HepG2 (cell line): ENCODE measurements around the gene ZNF490. TPM values are rescaled to one million over a fixed set of nuclear protein-coding genes. Genes with fewer than 3 reads are reported as not detected.

ENCODE experiments used
- BRCA1 ChIP-seq: sonication (generic); formaldehyde crosslinking; IDR thresholded peaks from 2 replicates; pipeline ENCODE4 v1.4.0; 2020; ENCODE audit warnings: missing genetic modification reagents
- DPF2 ChIP-seq: sonication (generic); formaldehyde crosslinking; IDR thresholded peaks from 2 replicates; pipeline ENCODE4 v1.4.0; 2020; ENCODE audit warnings: mild to moderate bottlenecking, low read depth, missing genetic modification reagents, borderline replicate concordance
- EEA1 ChIP-seq: sonication (generic); formaldehyde crosslinking; IDR thresholded peaks from 2 replicates; pipeline ENCODE4 v1.5.1; 2020; ENCODE audit warnings: mild to moderate bottlenecking, missing genetic modification reagents, borderline replicate concordance
- GATAD2A ChIP-seq: IDR thresholded peaks from 2 replicates; pipeline ENCODE4 v1.6.1; 2016
- KLF12 ChIP-seq: sonication (generic); formaldehyde crosslinking; IDR thresholded peaks from 2 replicates; pipeline ENCODE4 v1.4.0; 2020; ENCODE audit warnings: missing genetic modification reagents, borderline replicate concordance
- KLF13 ChIP-seq: sonication (generic); formaldehyde crosslinking; IDR thresholded peaks from 2 replicates; pipeline ENCODE4 v1.4.0; 2020; ENCODE audit warnings: mild to moderate bottlenecking, missing genetic modification reagents
- KMT2A ChIP-seq: sonication (generic); formaldehyde crosslinking; IDR thresholded peaks from 2 replicates; pipeline ENCODE4 v1.4.0; 2020; ENCODE audit warnings: missing genetic modification reagents
- LCORL ChIP-seq, 2 experiments: fragments of 450-650 bp in 1 of 2; sonication (generic) in 1 of 2; formaldehyde crosslinking in 1 of 2; IDR thresholded peaks; 2 replicates each; pipeline versions ENCODE4 v1.5.0 to v1.6.1; 2017 to 2020; ENCODE audit warnings: antibody characterized with exemption in 1 of 2, missing genetic modification reagents in 1 of 2
- NPAS2 ChIP-seq: sonication (generic); formaldehyde crosslinking; IDR thresholded peaks from 2 replicates; pipeline ENCODE4 v1.8.0; 2022; ENCODE audit warnings: mild to moderate bottlenecking, missing genetic modification reagents, borderline replicate concordance
- RBFOX2 ChIP-seq: fragments of 200-400 bp; formaldehyde crosslinking; IDR thresholded peaks from 2 replicates; pipeline ENCODE4 v1.6.1; 2017; ENCODE audit warnings: low read depth, mild to moderate bottlenecking, low read length
- RBM22 ChIP-seq: fragments of 200-400 bp; formaldehyde crosslinking; optimal IDR thresholded peaks from 2 replicates; pipeline ENCODE3; 2017; ENCODE audit warnings: mild to moderate bottlenecking, low read length, moderate library complexity
- RCOR2 ChIP-seq: IDR thresholded peaks from 2 replicates; pipeline ENCODE4 v1.6.1; 2016; ENCODE audit warnings: missing biosample characterization, missing genetic modification reagents
- RELA ChIP-seq: sonication (generic); formaldehyde crosslinking; IDR thresholded peaks from 2 replicates; pipeline ENCODE4 v1.4.0; 2020; ENCODE audit warnings: missing genetic modification reagents
- SP140L ChIP-seq: sonication (generic); formaldehyde crosslinking; IDR thresholded peaks from 2 replicates; pipeline ENCODE4 v1.4.0; 2020; ENCODE audit warnings: missing genetic modification reagents, borderline replicate concordance
- YEATS4 ChIP-seq: sonication (generic); formaldehyde crosslinking; IDR thresholded peaks from 2 replicates; pipeline ENCODE4 v1.4.0; 2020; ENCODE audit warnings: missing genetic modification reagents, borderline replicate concordance
- ZFP1 ChIP-seq: IDR thresholded peaks from 2 replicates; pipeline ENCODE4 v1.6.1; 2016
- ZFP82 ChIP-seq: sonication (generic); formaldehyde crosslinking; IDR thresholded peaks from 2 replicates; pipeline ENCODE4 v1.5.1; 2020; ENCODE audit warnings: mild to moderate bottlenecking, missing genetic modification reagents, borderline replicate concordance
- ZNF446 ChIP-seq: sonication (generic); formaldehyde crosslinking; IDR thresholded peaks from 2 replicates; pipeline ENCODE4 v1.5.0; 2020; ENCODE audit warnings: mild to moderate bottlenecking, missing genetic modification reagents
- ZNF652 ChIP-seq: IDR thresholded peaks from 2 replicates; pipeline ENCODE4 v1.6.1; 2016; ENCODE audit warnings: low read depth, borderline replicate concordance
- ZNF660 ChIP-seq: sonication (generic); formaldehyde crosslinking; IDR thresholded peaks from 2 replicates; pipeline ENCODE4 v1.5.1; 2020; ENCODE audit warnings: mild to moderate bottlenecking, low read depth, missing genetic modification reagents, borderline replicate concordance
- ZNF775 ChIP-seq: sonication (generic); formaldehyde crosslinking; IDR thresholded peaks from 2 replicates; pipeline ENCODE4 v1.4.0; 2020; ENCODE audit warnings: missing genetic modification reagents, mild to moderate bottlenecking, moderate library complexity, borderline replicate concordance
- polyA plus RNA-seq, 8 experiments: library from polyadenylated mRNA; depleted of rRNA in 3 of 8; stranded (reverse) in 7 of 8; unstranded in 1 of 8; fragments of >200 nt; fragmentation: Illumina TruSeq in 4 of 8; extraction: Trizol in 4 of 8; gene quantifications; 2 replicates each; pipeline versions ENCODE4 v1.2.1 to v1.2.3, GENCODE V29; 2011 to 2016; ENCODE audit warnings: low read depth in 4 of 8, missing spikeins in 1 of 8, mixed read lengths in 1 of 8; ENCODE audit not compliant: insufficient read depth in 1 of 8
- total RNA-seq, 5 experiments: library from RNA; depleted of rRNA; stranded (reverse); fragments of >200 nt; fragmentation: Illumina TruSeq; extraction: Trizol; gene quantifications; 2 replicates each; pipeline ENCODE4 v1.2.3, GENCODE V29; 2016; ENCODE audit warnings: low read depth in 1 of 5
- TF ChIP-seq, protein P1 (sequence below), 2 experiments: fragments of 450-650 bp in 1 of 2; sonication (generic) in 1 of 2; formaldehyde crosslinking in 1 of 2; IDR thresholded peaks; 2 replicates each; pipeline versions ENCODE4 v1.6.1 to v1.8.0; 2016 to 2022; ENCODE audit warnings: antibody characterized with exemption in 1 of 2, mild to moderate bottlenecking in 1 of 2, missing genetic modification reagents in 1 of 2

Gene ZNF490
- total and polyA plus RNA-seq, 2 of the 13 experiments (the other 11 are each of a cell fraction or from before 2014, with no cell fraction given): 1.3 to 2.9 TPM

DNA sequence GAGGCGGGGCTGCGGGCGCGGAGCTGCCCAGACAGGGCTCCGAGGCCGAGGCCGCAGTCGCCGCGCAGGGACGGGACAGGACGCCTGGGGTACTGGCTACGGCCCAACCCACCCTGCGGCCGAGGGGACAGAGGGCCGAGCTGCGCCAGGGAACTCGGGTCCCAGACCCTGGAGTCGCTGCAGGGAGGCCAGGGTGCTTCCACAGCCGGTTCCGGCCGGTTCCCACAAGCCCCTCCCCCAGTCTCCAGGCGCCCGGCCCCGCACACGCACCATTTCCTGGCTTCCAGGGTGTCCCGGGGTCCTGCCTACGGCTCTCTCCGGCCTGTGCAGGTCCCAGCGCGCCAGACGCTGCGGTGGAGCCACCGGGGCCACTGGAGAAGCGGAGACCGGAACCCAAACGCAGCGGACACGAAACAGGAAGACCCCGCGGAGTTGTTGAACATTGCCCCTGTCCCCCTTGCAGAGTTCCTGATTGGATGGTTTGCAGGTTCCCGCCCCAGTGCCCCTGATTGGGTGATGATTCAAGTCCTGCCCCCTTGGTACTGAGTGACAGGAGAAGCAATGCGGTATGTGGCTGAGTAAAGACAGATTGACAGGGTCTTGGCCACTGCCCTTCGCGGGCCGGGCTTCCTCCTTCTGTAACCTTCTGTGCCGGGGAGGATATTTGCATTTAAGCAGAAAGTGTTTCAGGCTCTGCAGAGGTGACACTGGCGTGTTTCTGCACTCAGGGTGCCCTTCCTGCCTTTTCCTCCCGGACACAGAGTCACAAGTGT lies 59.4 kb downstream of the ZNF490 start, which contains the start of gene ZNF564 (continued):
- no peak for TF ChIP-seq RCOR2
- peak; percentile 85 for TF ChIP-seq KMT2A (CRISPR knock-in tag)
- TF ChIP-seq GATAD2A: peak; percentile 72
- peak; percentile 92 for TF ChIP-seq YEATS4
- no peak for TF ChIP-seq ZNF652 (CRISPR knock-in tag)
- no peak for TF ChIP-seq BRCA1 (CRISPR knock-in tag)
- peak; percentile 54; the same call in 1 of the 2 replicates for TF ChIP-seq ZFP82 (CRISPR knock-in tag)
- no peak for TF ChIP-seq ZNF775 (CRISPR knock-in tag)
- TF ChIP-seq ZNF660 (CRISPR knock-in tag): no peak
- no peak for TF ChIP-seq LCORL (IDR thresholded peaks at IDR 0.05)
- TF ChIP-seq LCORL (CRISPR knock-in tag; IDR thresholded peaks at IDR 0.05): peak; percentile 87
- TF ChIP-seq DPF2 (CRISPR knock-in tag): no peak
- peak; percentile 41; the same call in 1 of the 2 replicates for TF ChIP-seq ZFP1 (CRISPR knock-in tag)
- TF ChIP-seq KLF13: no peak
- no peak for TF ChIP-seq SP140L (CRISPR knock-in tag)
- TF ChIP-seq ZNF446 (CRISPR knock-in tag): no peak
- TF ChIP-seq KLF12 (CRISPR knock-in tag): no peak
- 0 out of 2 replicates have a peak, but pooled peaks have one; percentile 38 for TF ChIP-seq RELA (CRISPR knock-in tag)
- peak; percentile 81; the same call in 1 of the 2 replicates for TF ChIP-seq EEA1
- peak; percentile 94 for TF ChIP-seq RBFOX2
- TF ChIP-seq, protein P1, sequence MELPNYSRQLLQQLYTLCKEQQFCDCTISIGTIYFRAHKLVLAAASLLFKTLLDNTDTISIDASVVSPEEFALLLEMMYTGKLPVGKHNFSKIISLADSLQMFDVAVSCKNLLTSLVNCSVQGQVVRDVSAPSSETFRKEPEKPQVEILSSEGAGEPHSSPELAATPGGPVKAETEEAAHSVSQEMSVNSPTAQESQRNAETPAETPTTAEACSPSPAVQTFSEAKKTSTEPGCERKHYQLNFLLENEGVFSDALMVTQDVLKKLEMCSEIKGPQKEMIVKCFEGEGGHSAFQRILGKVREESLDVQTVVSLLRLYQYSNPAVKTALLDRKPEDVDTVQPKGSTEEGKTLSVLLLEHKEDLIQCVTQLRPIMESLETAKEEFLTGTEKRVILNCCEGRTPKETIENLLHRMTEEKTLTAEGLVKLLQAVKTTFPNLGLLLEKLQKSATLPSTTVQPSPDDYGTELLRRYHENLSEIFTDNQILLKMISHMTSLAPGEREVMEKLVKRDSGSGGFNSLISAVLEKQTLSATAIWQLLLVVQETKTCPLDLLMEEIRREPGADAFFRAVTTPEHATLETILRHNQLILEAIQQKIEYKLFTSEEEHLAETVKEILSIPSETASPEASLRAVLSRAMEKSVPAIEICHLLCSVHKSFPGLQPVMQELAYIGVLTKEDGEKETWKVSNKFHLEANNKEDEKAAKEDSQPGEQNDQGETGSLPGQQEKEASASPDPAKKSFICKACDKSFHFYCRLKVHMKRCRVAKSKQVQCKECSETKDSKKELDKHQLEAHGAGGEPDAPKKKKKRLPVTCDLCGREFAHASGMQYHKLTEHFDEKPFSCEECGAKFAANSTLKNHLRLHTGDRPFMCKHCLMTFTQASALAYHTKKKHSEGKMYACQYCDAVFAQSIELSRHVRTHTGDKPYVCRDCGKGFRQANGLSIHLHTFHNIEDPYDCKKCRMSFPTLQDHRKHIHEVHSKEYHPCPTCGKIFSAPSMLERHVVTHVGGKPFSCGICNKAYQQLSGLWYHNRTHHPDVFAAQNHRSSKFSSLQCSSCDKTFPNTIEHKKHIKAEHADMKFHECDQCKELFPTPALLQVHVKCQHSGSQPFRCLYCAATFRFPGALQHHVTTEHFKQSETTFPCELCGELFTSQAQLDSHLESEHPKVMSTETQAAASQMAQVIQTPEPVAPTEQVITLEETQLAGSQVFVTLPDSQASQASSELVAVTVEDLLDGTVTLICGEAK (IDR thresholded peaks at IDR 0.05): peak; percentile 67
- TF ChIP-seq, protein P1 (CRISPR knock-in tag; IDR thresholded peaks at IDR 0.05): peak; percentile 71
- no peak for TF ChIP-seq RBM22
- no peak for TF ChIP-seq NPAS2 (CRISPR knock-in tag)
